ENCODE data around the gene MYRF. TPM values are rescaled to one million over a fixed set of nuclear protein-coding genes. Genes with fewer than 3 reads are reported as not detected.

MYRF gene
- total RNA-seq, result 20.1 TPM

DNA sequence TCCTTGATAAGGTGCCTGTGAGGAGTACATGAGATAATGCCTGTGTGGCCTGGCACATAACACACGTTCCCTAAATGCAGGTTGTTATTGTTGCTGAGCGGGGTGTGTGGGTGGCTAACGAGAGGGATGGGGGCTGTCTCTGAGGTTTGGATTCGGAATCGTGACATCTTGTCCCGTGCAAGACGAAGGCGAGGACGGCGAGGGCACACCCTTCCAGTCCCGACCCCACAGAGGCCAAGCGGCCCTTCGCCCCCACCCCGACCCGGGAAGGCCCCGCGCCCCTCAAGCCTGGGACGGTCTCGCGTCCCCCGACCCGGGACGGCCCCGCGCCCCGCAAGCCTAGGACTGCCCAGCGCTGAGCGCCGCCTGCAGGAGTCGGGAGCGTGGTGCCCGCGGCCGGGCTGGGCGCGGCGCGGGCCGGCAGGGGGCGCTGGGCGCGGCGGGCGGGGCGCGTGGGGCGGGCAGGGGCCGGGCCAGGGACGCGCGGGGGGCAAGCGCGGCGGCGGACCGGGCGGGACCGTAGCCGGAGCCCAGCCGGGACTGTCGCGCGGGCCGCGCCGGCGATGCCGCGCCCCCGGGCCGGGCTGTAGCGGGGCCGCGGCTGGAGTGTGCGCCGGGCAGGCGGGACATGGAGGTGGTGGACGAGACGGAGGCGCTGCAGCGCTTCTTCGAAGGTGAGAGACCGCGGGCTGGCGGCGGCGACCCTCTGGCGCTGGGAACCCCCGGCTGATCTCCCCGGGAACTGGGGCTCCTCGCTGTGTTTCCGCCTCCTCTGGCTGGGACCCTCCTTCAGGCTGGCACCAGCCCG lies at the start of gene MYRF:
Gene MYRF, plus strand, starts transcription at position 520 of the 808 bp plus-strand sequence. Its CDS starts 109 bp downstream, at position 629.

DNA sequence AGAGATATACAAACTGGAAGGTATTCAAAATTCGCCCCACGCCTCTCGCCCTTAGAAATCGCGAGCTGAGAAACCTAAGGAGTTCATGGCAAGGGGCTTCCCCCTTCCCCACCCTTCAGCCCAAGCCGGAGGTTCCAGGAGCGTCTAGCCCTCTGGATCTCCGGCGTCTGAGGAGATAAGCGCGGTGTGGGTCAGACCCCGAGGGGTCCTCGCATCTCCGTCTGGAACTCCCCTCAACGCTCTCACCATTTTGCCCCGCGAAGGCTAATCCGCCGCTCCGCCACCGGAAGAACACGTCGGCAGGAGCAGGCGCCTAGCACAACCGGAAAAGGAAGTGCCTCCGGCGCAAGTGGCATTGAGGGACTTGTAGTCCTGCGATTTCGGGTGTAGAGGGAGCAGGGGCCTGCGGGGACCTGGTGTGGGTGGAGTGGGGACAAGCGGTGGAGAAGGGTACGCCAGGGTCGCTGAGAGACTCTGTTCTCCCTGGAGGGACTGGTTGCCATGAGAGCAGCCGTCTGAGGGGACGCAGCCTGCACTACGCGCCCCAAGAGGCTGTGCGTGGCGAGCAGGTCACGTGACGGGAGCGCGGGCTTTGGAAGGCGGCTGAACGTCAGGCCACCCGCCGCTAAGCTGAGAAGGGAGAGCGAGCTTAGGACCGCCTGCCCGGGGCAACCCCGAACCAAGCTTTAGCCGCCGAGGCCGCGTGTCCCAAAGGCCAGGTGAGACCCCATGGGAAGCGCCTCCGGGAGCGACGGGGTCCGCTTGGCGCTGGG lies 40.1 kb downstream of the MYRF start, which contains the start of the genes FEN1 and TMEM258:
Gene FEN1, plus strand, starts transcription at position 602 of the 773 bp plus-strand sequence. CDS start 2,451 bp downstream, outside the sequence.
Gene TMEM258, minus strand, starts transcription at position 290 of the 773 bp plus-strand sequence. Its CDS starts 41 bp downstream, at position 249.

DNA sequence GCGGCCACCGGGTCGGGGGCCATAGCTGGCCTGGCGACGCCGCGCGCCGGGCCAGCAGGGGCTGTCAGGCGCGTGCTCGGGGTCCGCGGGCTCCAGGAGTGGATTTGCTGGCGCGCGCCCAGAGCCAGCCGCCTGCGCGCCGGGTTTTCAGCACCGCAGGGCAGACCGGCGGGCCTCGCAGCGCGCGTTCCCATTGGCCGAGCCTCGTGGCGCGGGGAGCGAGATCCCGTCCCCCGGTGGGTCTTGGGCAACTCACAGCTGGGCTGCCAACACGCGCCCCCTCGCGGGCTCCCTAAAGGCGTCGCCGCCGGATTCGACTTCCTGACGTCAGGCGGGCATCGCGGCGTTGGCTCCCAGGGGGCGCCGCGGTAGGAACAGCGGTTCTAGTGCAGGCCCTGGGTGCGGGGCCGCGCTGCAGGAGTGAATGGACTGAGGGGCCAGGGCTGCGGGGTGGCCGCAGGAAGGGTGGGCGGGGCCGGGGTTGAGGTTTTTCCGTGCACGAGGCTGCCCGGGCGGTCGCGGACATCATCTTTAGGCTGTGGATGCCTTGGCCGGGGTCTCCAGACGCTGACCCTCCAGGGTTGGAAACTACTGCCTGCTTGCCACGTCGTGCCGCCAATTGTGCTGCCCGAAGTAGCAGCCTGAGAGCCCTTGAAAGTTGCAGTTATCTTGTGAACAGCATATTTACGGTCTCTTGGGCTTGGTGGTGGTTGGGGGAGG lies 64.5 kb downstream of the MYRF start, which contains the start of gene FADS1:
Gene FADS1, minus strand, starts transcription at position 268 of the 720 bp plus-strand sequence. Its CDS starts 74 bp downstream, at position 194.

DNA sequence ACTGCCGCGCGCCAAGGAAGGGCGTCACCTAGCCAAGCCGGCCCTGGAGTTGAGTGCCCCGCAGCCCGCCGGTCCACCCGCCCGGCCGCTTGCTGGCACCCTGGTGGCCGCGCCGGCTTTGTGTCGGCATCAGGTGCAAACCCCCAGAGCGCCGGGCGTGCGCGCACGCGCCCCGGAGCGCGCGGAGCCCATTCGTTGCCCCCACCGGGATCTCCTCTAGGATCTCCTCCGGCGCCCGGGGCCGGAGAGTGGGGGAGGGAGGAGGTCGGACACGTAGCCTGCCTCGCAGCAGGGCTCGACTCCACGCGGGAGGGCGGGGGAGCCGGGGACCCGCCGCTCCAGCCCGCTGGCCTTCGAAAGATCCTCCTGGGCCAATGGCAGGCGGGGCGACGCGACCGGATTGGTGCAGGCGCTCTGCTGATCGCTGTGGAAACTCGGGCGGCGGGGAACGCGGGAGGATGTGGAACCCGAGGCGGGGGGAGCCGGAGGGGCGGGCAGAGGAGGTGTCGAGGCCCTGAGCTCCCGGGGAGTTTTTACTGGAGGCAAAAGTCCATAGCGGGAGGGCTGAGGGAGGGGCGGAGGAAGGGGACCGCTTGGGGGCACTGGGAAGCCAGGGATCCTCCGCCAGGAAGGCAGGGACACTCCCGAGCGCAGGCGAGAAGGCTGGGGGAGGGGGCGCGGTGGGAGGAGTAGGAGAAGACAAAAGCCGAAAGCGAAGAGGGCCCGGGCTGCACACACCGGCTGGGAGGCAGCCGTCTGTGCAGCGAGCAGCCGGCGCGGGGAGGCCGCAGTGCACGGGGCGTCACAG lies 75.3 kb downstream of the MYRF start, which contains the start of gene FADS2:
Gene FADS2, plus strand, starts transcription at position 730 of the 808 bp plus-strand sequence. CDS start 91 bp downstream, outside the sequence.

Other genes starting within 250 kb of the MYRF start
- 0.22 TPM for gene LRRC10B, start 243.9 kb upstream of the MYRF start, total RNA-seq
- 27.4 TPM for gene SYT7, start 171.6 kb upstream of the MYRF start, total RNA-seq
- 4.5 TPM for gene DAGLA, start 72.2 kb upstream of the MYRF start, total RNA-seq
- 28.5 TPM for gene TMEM258, start 40.0 kb downstream of the MYRF start, total RNA-seq
- 28.0 TPM for gene FEN1, start 40.3 kb downstream of the MYRF start, total RNA-seq
- 52.4 TPM for gene FADS1, start 64.4 kb downstream of the MYRF start, total RNA-seq
- gene FADS2, start 75.7 kb downstream of the MYRF start, total RNA-seq, result 46.1 TPM
- 34.5 TPM for gene FADS3, start 138.9 kb downstream of the MYRF start, total RNA-seq
- 23.4 TPM for gene RAB3IL1, start 164.9 kb downstream of the MYRF start, total RNA-seq
- gene BEST1, start 197.7 kb downstream of the MYRF start, total RNA-seq, result 66.5 TPM
- 779 TPM for gene FTH1, start 215.0 kb downstream of the MYRF start, total RNA-seq